Fibroblast of mammary gland (primary cell): Measurements from ENCODE around the gene MYL7.
"Not testable (repeated sequence)": the region's sequence is repeated elsewhere in the genome, so short reads cannot be mapped to it uniquely, and the experiment has no call there.

Source experiments
- DNase-seq: peaks from one replicate; pipeline ENCODE4 v3.0.0-alpha.2; 2010; ENCODE audit warnings: low read depth
- H3K4me3 ChIP-seq: 2 replicates; pipeline ENCODE4 v1.5.1; 2011; ENCODE audit warnings: low read depth, mild to moderate bottlenecking, low read length, moderate library complexity; ENCODE audit not compliant: control insufficient read depth
- CTCF ChIP-seq: conservative IDR thresholded peaks from 2 replicates; pipeline ENCODE4 v1.5.1; 2011; ENCODE audit warnings: low read depth, low read length, inconsistent platforms; ENCODE audit not compliant: control insufficient read depth, insufficient read depth

Gene MYL7

GRCh38 chr7:44132039-44132438, 9.1 kb downstream of the MYL7 start:
- no peak for DNase-seq
- TF ChIP-seq CTCF: no peak
- no peak overlapping the region for H3K4me3 ChIP-seq

GRCh38 chr7:44131173-44132029, 9.7 kb downstream of the MYL7 start:
- peak; percentile 41 for DNase-seq
- peak; percentile 35 for TF ChIP-seq CTCF
- no peak overlapping the region for H3K4me3 ChIP-seq

- DNase-seq: no peak
- H3K4me3 ChIP-seq: no peak overlapping the region
- TF ChIP-seq CTCF: no peak
These were observed 12.2 kb downstream of the MYL7 start for GRCh38 chr7:44128721-44129582.

- no peak for DNase-seq
- no peak for TF ChIP-seq CTCF
- H3K4me3 ChIP-seq: no peak overlapping the region
These were observed 14.0 kb downstream of the MYL7 start for GRCh38 chr7:44127161-44127560.

- H3K4me3 ChIP-seq, DNase-seq: not testable (repeated sequence)
These were observed 14.6 kb downstream of the MYL7 start for GRCh38 chr7:44126574-44126973.

- no peak overlapping the region for H3K4me3 ChIP-seq
- no peak for TF ChIP-seq CTCF
- DNase-seq: no peak
These were observed 16.3 kb downstream of the MYL7 start for GRCh38 chr7:44124822-44125202.
